HCT116 (cell line): ENCODE measurements around the gene ERN1. TPM values are rescaled to one million over a fixed set of nuclear protein-coding genes. Genes with fewer than 3 reads are reported as not detected.

ENCODE experiments used
- ATAC-seq: fragments of 200-7000 bp; cut with Tn5 transposase; 2 replicates; pipeline ENCODE4 v1.9.1; 2020; ENCODE audit warnings: mild to moderate bottlenecking, moderate library complexity
- BruUV-seq: library from RNA; stranded (reverse); fragments of 400-500 nt; replicated peaks from 2 replicates; lab custom pipeline; 2021; lab: Mats Ljungman, UMichigan
- CTCF ChIA-PET: fragments of 300-600 bp; sonication (Branson Sonifier 250); formaldehyde crosslinking; loops from one replicate; lab custom pipeline; 2021; ENCODE audit warnings: antibody characterized with exemption; lab: Charles Lee
- POLR2A ChIA-PET: fragments of 300-600, 350-600 bp; sonication (Branson Sonifier 250); formaldehyde crosslinking; loops from one replicate; lab custom pipeline; 2021; ENCODE audit warnings: antibody characterized with exemption; lab: Charles Lee
- RAD21 ChIA-PET, 2 experiments: fragments of 300-600 bp; sonication (Branson Sonifier 250); formaldehyde crosslinking; loops; one replicate each; lab custom pipeline; 2023; ENCODE audit warnings: low total read pairs in 2 of 2; ENCODE audit not compliant: uncharacterized antibody in 2 of 2, unreplicated experiment in 2 of 2, low non-redundant PET in 1 of 2; lab: Charles Lee
- DNase-seq: peaks from one replicate; pipeline ENCODE4 v3.0.0-alpha.2; 2010; ENCODE audit warnings: low read depth, low spot score
- H2AFZ ChIP-seq: fragments of 200-600 bp; shearing (Covaris generic), sonication (generic); 2 replicates; pipeline ENCODE4 v1.6.1; 2017; ENCODE audit warnings: low read depth, mixed run types, mixed read lengths, antibody characterized with exemption, low read length; ENCODE audit not compliant: poor library complexity, severe bottlenecking
- H3K27ac ChIP-seq: 2 replicates; pipeline ENCODE4 v1.5.1; 2012; ENCODE audit warnings: low read depth, low read length
- H3K27me3 ChIP-seq: fragments of 200-600 bp; sonication (generic); 2 replicates; pipeline ENCODE4 v1.6.1; 2016; ENCODE audit warnings: mixed run types, low read length, mixed read lengths; ENCODE audit not compliant: insufficient read depth
- H3K36me3 ChIP-seq, 2 experiments: fragments of 200-500 bp in 1 of 2; fragments of 200-600 bp in 1 of 2; sonication (Bioruptor generic) in 1 of 2; sonication (generic) in 1 of 2; 2 replicates each; pipeline versions ENCODE4 v1.5.1 to v1.6.1; 2014 to 2016; ENCODE audit warnings: low read length in 2 of 2, inconsistent platforms in 1 of 2, mixed read lengths in 1 of 2, mixed run types in 1 of 2; ENCODE audit not compliant: insufficient read depth in 2 of 2, control insufficient read depth in 1 of 2
- H3K4me1 ChIP-seq, 2 experiments: fragments of 200-600 bp in 1 of 2; sonication (generic) in 1 of 2; 2 replicates each; pipeline versions ENCODE4 v1.5.1 to v1.6.1; 2012 to 2017; ENCODE audit warnings: low read length in 2 of 2, inconsistent platforms in 1 of 2, mild to moderate bottlenecking in 1 of 2, mixed read lengths in 1 of 2, mixed run types in 1 of 2, moderate library complexity in 1 of 2; ENCODE audit not compliant: insufficient read depth in 2 of 2, control insufficient read depth in 1 of 2
- H3K4me2 ChIP-seq: fragments of 200-600 bp; sonication (generic); 2 replicates; pipeline ENCODE4 v1.6.1; 2017; ENCODE audit warnings: mixed run types, low read length, mixed read lengths
- H3K4me3 ChIP-seq, 2 experiments: fragments of 200-600 bp in 1 of 2; sonication (generic) in 1 of 2; replicated peaks in 1 of 2; 2 replicates each; pipeline ENCODE4 v1.5.1; 2011 to 2016; ENCODE audit warnings: low read length in 2 of 2, control low read depth in 1 of 2, low read depth in 1 of 2, mild to moderate bottlenecking in 1 of 2, mixed read lengths in 1 of 2, mixed run types in 1 of 2
- H3K79me2 ChIP-seq: fragments of 200-600 bp; sonication (generic); 2 replicates; pipeline ENCODE4 v1.6.1; 2017; ENCODE audit warnings: mild to moderate bottlenecking, mixed run types, low read length, moderate library complexity, mixed read lengths; ENCODE audit not compliant: insufficient read depth
- H3K9ac ChIP-seq: fragments of 200-600 bp; sonication (generic); 2 replicates; pipeline ENCODE4 v1.6.1; 2016; ENCODE audit warnings: low read length, mixed read lengths
- H3K9me2 ChIP-seq: fragments of 200-600 bp; sonication (generic), shearing (Covaris generic); 2 replicates; pipeline ENCODE4 v1.6.1; 2017; ENCODE audit warnings: mixed run types, mild to moderate bottlenecking, moderate library complexity; ENCODE audit not compliant: insufficient read depth
- H3K9me3 ChIP-seq, 2 experiments: fragments of 200-500 bp in 1 of 2; fragments of 200-600 bp in 1 of 2; sonication (Bioruptor generic) in 1 of 2; sonication (generic) in 1 of 2; 2 replicates each; pipeline ENCODE4 v1.6.1; 2014 to 2017; ENCODE audit warnings: low read length in 2 of 2, mixed read lengths in 2 of 2, inconsistent platforms in 1 of 2, low read depth in 1 of 2, mild to moderate bottlenecking in 1 of 2, mixed run types in 1 of 2, moderate library complexity in 1 of 2; ENCODE audit not compliant: control insufficient read depth in 1 of 2, insufficient read depth in 1 of 2
- H4K20me1 ChIP-seq: fragments of 200-600 bp; sonication (generic), shearing (Covaris generic); 2 replicates; pipeline ENCODE4 v1.6.1; 2017; ENCODE audit warnings: mixed run types, mild to moderate bottlenecking, moderate library complexity; ENCODE audit not compliant: insufficient read depth
- CBX3 ChIP-seq: IDR thresholded peaks from 2 replicates; pipeline ENCODE4 v1.6.1; 2012; ENCODE audit warnings: low read depth
- ELF1 ChIP-seq: IDR thresholded peaks from 2 replicates; pipeline ENCODE4 v1.6.1; 2012; ENCODE audit warnings: low read depth, borderline replicate concordance
- JUND ChIP-seq: IDR thresholded peaks from 2 replicates; pipeline ENCODE4 v1.6.1; 2012
- POLR2A ChIP-seq: IDR thresholded peaks from 2 replicates; pipeline ENCODE4 v1.7.0; 2011; ENCODE audit warnings: borderline replicate concordance; ENCODE audit not compliant: insufficient read depth, insufficient read length; ENCODE audit errors: extremely low read depth
- POLR2AphosphoS5 ChIP-seq: IDR thresholded peaks from 2 replicates; pipeline ENCODE4 v1.6.1; 2011; ENCODE audit warnings: mild to moderate bottlenecking, low read depth, low read length, moderate library complexity
- RAD21 ChIP-seq: IDR thresholded peaks from 2 replicates; pipeline ENCODE4 v1.6.1; 2012; ENCODE audit warnings: low read depth, mild to moderate bottlenecking
- SIN3A ChIP-seq: IDR thresholded peaks from 2 replicates; pipeline ENCODE4 v1.6.1; 2012; ENCODE audit warnings: low read depth
- SP1 ChIP-seq: IDR thresholded peaks from 2 replicates; pipeline ENCODE4 v1.6.1; 2012; ENCODE audit warnings: low read depth
- TCF7L2 ChIP-seq: IDR thresholded peaks from 2 replicates; pipeline ENCODE4 v1.7.0; 2011; ENCODE audit warnings: borderline replicate concordance, inconsistent platforms; ENCODE audit not compliant: insufficient read depth, insufficient read length; ENCODE audit errors: extremely low read depth
- YY1 ChIP-seq: IDR thresholded peaks from 2 replicates; pipeline ENCODE4 v1.6.1; 2011; ENCODE audit warnings: low read length, low read depth, moderate library complexity, mild to moderate bottlenecking; ENCODE audit not compliant: insufficient replicate concordance; ENCODE audit errors: extremely low read depth
- ZFX ChIP-seq: fragments of 450-650 bp; IDR thresholded peaks from 2 replicates; pipeline ENCODE4 v1.6.1; 2017
- ZNF274 ChIP-seq: fragments of 200-500 bp; sonication (Bioruptor generic); IDR thresholded peaks from 2 replicates; pipeline ENCODE4 v1.6.1; 2014; ENCODE audit warnings: mild to moderate bottlenecking, low read depth, low read length, inconsistent platforms
- intact Hi-C: fragments of 100-400 bp; cut with micrococcal nuclease; formaldehyde crosslinking; loops from 2 replicates; pipeline ENCODE4 v1.10.0; 2022
- total RNA-seq: library from RNA; stranded (reverse); gene quantifications from one replicate; pipeline ENCODE4 v1.2.1, GENCODE V29; 2021; ENCODE audit not compliant: unreplicated experiment
- TF ChIP-seq, protein P1 (sequence below): IDR thresholded peaks from 2 replicates; pipeline ENCODE4 v1.6.1; 2012
- TF ChIP-seq, protein P2 (sequence below): IDR thresholded peaks from 2 replicates; pipeline ENCODE4 v1.6.1; 2012; ENCODE audit warnings: low read depth
- TF ChIP-seq, protein P3 (sequence below): IDR thresholded peaks from 2 replicates; pipeline ENCODE4 v1.6.1; 2012
- TF ChIP-seq, protein P4 (sequence below): IDR thresholded peaks from 2 replicates; pipeline ENCODE4 v1.6.1; 2011; ENCODE audit warnings: mild to moderate bottlenecking, low read length, moderate library complexity; ENCODE audit not compliant: insufficient replicate concordance; ENCODE audit errors: extremely low read depth

Gene ERN1
- total RNA-seq, 1 experiment from 2014 or later: 28.2 TPM

DNA sequence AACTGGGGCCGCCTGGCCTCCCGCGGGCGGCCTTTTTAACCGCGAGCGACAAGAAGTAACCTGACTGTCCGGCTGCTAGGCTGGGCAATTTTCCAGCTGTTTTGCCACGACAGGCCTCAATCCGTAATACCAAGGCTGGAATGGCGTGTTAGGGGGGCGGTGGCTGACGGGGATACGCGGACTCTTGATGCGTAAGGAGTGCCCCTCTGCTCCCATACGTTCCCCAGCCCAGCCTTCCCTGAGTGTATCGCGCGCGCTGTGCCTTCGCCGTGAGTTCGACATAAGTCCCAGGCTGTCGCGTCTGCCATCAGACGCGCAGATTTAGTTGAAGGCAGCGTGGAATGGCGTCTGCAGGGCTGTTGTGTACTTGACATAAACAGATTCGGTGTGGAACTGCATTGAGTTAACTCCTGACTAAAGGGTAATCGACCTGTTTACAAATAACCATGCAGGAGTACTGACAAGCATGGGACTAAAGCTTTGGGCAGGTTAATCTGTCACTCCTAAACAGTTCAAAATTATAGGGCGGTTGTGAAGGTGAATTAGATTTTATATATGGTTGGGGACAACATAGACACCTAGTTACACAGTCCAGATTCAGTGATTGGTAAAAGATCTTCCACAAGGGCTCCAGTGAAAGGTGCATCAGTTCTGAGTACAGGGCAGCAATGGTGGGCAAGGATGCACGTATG lies 16.6 kb upstream of the ERN1 start (continued):
- TF ChIP-seq TCF7L2 (no peak), RAD21 (no peak), YY1 (peak; percentile 29), SIN3A (peak; percentile 42)

DNA sequence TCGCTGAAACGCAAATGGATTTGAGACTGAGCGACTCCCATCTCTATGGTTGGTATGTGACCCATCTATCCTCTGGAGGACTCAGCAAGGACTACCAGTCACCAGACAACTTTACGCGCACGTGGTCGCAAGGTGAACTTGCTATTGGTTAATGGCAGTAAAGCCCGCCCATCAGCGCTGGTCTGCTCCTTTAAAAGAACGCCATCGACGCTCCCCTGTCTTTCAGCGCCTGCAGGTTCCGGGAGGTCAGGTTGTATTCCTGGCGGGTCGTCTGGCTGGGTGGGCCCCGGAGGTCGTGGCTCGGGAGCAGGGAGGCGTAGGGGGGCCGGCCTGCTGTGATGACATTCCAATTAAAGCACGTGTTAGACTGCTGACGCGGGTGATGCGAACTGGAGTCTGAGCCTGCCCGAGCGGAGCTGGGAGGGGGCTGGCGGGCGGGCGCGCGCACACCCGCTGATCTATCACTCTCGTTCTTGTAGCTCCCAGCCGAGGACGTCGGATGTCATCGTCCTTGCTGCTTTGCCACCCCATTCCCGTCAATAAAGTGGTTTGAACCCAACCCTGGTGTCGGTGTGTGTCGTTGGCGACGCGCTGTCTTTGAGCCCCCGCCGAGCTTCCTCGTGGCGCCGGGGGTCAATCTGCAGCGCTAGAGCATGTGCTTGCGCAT lies 15.9 kb upstream of the ERN1 start:
- no peak overlapping the region for H2AFZ ChIP-seq
- peak overlapping the region; percentile 96 for H3K9ac ChIP-seq
- intact Hi-C loops: loop anchor here (5.0 to 10.0 kb wide), 3 partner anchors 116 to 349 kb away; partner anchors contain the start of genes POLG2 and TEX2
- RAD21 ChIA-PET: interaction anchor here (0.7 to 1.1 kb wide), 3 partner anchors 12 to 699 kb away, joined by 3 to 4 read pairs (median 4); no protein-coding TSS in a partner anchor
- CTCF ChIA-PET: interaction anchor here (0.7 to 2.9 kb wide), 7 partner anchors 12 to 234 kb away, joined by 3 to 26 read pairs (median 6); no protein-coding TSS in a partner anchor
- H3K4me2 ChIP-seq: peak overlapping the region; percentile 89
- H3K9me2 ChIP-seq: no peaks in the 10 kb centered on the region
- DNase-seq (peak; percentile 100), ATAC-seq (peak; percentile 88)
- H3K79me2 ChIP-seq: peaks cover 12% of the 10 kb centered on the region; the same call in 1 of the 2 replicates
- peaks cover 6 to 29% of the 10 kb centered on the region in 2 experiments; a peak in 3 of 4 replicates for H3K4me1 ChIP-seq
- POLR2A ChIA-PET: interaction anchor here (0.6 to 4.8 kb wide), 44 partner anchors 11 to 848 kb away, joined by 3 to 57 read pairs (median 4); partner anchors contain the start of genes CSHL1, ERN1, GH1 and TEX2
- H3K27me3 ChIP-seq: no peaks in the 10 kb centered on the region
- peaks cover 0 to 11% of the 10 kb centered on the region in 2 experiments; a peak in 1 of 4 replicates for H3K36me3 ChIP-seq
- peak overlapping the region; percentile 95 for H3K27ac ChIP-seq
- BruUV-seq: TSS peak; percentile 74
- H4K20me1 ChIP-seq: no peaks in the 10 kb centered on the region
- H3K9me3 ChIP-seq: no peaks in the 10 kb centered on the region
- H3K4me3 ChIP-seq: peak overlapping the region; percentile 74 to 88
- TF ChIP-seq, protein P1, sequence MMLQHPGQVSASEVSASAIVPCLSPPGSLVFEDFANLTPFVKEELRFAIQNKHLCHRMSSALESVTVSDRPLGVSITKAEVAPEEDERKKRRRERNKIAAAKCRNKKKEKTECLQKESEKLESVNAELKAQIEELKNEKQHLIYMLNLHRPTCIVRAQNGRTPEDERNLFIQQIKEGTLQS: no peak
- TF ChIP-seq, protein P2, sequence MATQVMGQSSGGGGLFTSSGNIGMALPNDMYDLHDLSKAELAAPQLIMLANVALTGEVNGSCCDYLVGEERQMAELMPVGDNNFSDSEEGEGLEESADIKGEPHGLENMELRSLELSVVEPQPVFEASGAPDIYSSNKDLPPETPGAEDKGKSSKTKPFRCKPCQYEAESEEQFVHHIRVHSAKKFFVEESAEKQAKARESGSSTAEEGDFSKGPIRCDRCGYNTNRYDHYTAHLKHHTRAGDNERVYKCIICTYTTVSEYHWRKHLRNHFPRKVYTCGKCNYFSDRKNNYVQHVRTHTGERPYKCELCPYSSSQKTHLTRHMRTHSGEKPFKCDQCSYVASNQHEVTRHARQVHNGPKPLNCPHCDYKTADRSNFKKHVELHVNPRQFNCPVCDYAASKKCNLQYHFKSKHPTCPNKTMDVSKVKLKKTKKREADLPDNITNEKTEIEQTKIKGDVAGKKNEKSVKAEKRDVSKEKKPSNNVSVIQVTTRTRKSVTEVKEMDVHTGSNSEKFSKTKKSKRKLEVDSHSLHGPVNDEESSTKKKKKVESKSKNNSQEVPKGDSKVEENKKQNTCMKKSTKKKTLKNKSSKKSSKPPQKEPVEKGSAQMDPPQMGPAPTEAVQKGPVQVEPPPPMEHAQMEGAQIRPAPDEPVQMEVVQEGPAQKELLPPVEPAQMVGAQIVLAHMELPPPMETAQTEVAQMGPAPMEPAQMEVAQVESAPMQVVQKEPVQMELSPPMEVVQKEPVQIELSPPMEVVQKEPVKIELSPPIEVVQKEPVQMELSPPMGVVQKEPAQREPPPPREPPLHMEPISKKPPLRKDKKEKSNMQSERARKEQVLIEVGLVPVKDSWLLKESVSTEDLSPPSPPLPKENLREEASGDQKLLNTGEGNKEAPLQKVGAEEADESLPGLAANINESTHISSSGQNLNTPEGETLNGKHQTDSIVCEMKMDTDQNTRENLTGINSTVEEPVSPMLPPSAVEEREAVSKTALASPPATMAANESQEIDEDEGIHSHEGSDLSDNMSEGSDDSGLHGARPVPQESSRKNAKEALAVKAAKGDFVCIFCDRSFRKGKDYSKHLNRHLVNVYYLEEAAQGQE: no peak
- TF ChIP-seq CBX3 (peak; percentile 92; the same call in 1 of the 2 replicates), ZNF274 (no peak), POLR2A (peak; percentile 100), JUND (peak; percentile 65), SP1 (peak; percentile 97), ELF1 (no peak), YY1 (peak; percentile 95), ZFX (peak; percentile 87; the same call in 1 of the 2 replicates), POLR2AphosphoS5 (peak; percentile 100), RAD21 (no peak), SIN3A (peak; percentile 100)
- TF ChIP-seq, protein P3, sequence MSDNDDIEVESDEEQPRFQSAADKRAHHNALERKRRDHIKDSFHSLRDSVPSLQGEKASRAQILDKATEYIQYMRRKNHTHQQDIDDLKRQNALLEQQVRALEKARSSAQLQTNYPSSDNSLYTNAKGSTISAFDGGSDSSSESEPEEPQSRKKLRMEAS: peak; percentile 90
- TF ChIP-seq, protein P4, sequence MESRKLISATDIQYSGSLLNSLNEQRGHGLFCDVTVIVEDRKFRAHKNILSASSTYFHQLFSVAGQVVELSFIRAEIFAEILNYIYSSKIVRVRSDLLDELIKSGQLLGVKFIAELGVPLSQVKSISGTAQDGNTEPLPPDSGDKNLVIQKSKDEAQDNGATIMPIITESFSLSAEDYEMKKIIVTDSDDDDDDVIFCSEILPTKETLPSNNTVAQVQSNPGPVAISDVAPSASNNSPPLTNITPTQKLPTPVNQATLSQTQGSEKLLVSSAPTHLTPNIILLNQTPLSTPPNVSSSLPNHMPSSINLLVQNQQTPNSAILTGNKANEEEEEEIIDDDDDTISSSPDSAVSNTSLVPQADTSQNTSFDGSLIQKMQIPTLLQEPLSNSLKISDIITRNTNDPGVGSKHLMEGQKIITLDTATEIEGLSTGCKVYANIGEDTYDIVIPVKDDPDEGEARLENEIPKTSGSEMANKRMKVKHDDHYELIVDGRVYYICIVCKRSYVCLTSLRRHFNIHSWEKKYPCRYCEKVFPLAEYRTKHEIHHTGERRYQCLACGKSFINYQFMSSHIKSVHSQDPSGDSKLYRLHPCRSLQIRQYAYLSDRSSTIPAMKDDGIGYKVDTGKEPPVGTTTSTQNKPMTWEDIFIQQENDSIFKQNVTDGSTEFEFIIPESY: peak; percentile 42
